DMS 273 (cell line): ENCODE results near the gene TMIGD1.
A peak's percentile ranks its signal among the peaks of the same experiment; 100 is the strongest.
"Not testable (repeated sequence)": the region's sequence is repeated elsewhere in the genome, so short reads cannot be mapped to it uniquely, and the experiment has no call there.

Experiments
- DNase-seq: peaks from one replicate; lab custom pipeline; 2025; ENCODE audit not compliant: unreplicated experiment; lab: John Stamatoyannopoulos, UW

The TMIGD1 gene

GRCh38 chr17:30360086-30360808 is 26.4 kb upstream of the TMIGD1 start:
- DNase-seq: no peak

GRCh38 chr17:30358055-30358760 is 24.4 kb upstream of the TMIGD1 start:
- DNase-seq: no peak

- no peak for DNase-seq
Measured at GRCh38 chr17:30357476-30357875, 23.6 kb upstream of the TMIGD1 start.

GRCh38 chr17:30354701-30355100 is 20.8 kb upstream of the TMIGD1 start:
- no peak for DNase-seq

GRCh38 chr17:30352240-30352814 is 18.5 kb upstream of the TMIGD1 start:
- no peak for DNase-seq

GRCh38 chr17:30351735-30352134 is 17.9 kb upstream of the TMIGD1 start:
- DNase-seq: no peak

- DNase-seq: not testable (repeated sequence)
Measured at GRCh38 chr17:30351263-30351662, 17.4 kb upstream of the TMIGD1 start.

GRCh38 chr17:30349252-30349651 is 15.4 kb upstream of the TMIGD1 start:
- no peak for DNase-seq

GRCh38 chr17:30347488-30347887 is 13.6 kb upstream of the TMIGD1 start:
- no peak for DNase-seq

GRCh38 chr17:30346221-30346795 is 12.5 kb upstream of the TMIGD1 start:
- DNase-seq: no peak

- peak; percentile 29 for DNase-seq
Measured at GRCh38 chr17:30345527-30346075, 11.7 kb upstream of the TMIGD1 start.

GRCh38 chr17:30345089-30345433 is 11.2 kb upstream of the TMIGD1 start:
- DNase-seq: no peak

- DNase-seq: peak; percentile 14
Measured at GRCh38 chr17:30344283-30345088, 10.6 kb upstream of the TMIGD1 start.

GRCh38 chr17:30343796-30344195 is 9.9 kb upstream of the TMIGD1 start:
- DNase-seq: no peak

GRCh38 chr17:30343244-30343643 is 9.4 kb upstream of the TMIGD1 start:
- not testable (repeated sequence) for DNase-seq

GRCh38 chr17:30341703-30342249 is 7.9 kb upstream of the TMIGD1 start:
- no peak for DNase-seq

GRCh38 chr17:30340801-30341356 is 7.0 kb upstream of the TMIGD1 start:
- DNase-seq: no peak

- DNase-seq: no peak
Measured at GRCh38 chr17:30339086-30339485, 5.2 kb upstream of the TMIGD1 start.

- DNase-seq: no peak
Measured at GRCh38 chr17:30337393-30337999, 3.6 kb upstream of the TMIGD1 start.
